Sigmoid colon (tissue), 4 donors: ENCODE results near the gene PRKN.

Experiments
- CTCF ChIP-seq, 4 experiments: fragments of 450-650 bp in 3 of 4; fragments of 200-600 bp in 1 of 4; IDR thresholded peaks; one replicate each; pipeline ENCODE4 v1.5.1; 2016 to 2019; ENCODE audit warnings: antibody characterized with exemption in 4 of 4, mild to moderate bottlenecking in 3 of 4, moderate library complexity in 2 of 4
- EP300 ChIP-seq, 4 donors: sonication (generic); formaldehyde crosslinking; IDR thresholded peaks; one replicate each; pipeline ENCODE4 v1.6.1; 2017; ENCODE audit warnings: antibody characterized with exemption in 4 of 4
- POLR2A ChIP-seq, 2 donors: fragments of 450-650 bp; IDR thresholded peaks; one replicate each; pipeline ENCODE4 v1.6.1; 2016; ENCODE audit warnings: antibody characterized with exemption in 2 of 2, mild to moderate bottlenecking in 2 of 2, moderate library complexity in 2 of 2

- TF ChIP-seq CTCF (IDR thresholded peaks at IDR 0.05) = no peak
- no peak for TF ChIP-seq POLR2A (IDR thresholded peaks at IDR 0.05)
- TF ChIP-seq EP300 (IDR thresholded peaks at IDR 0.05) = no peak
These were observed 151.6 kb downstream of the PRKN start for GRCh38 chr6:162576016-162576415.
